HCEC 1CT (cell line): ENCODE data around the gene TSPAN11.
"Not testable (repeated sequence)": the region's sequence is repeated elsewhere in the genome, so short reads cannot be mapped to it uniquely, and the experiment has no call there.

Experiments used
- DNase-seq: peaks from one replicate; pipeline ENCODE4 v3.0.0-alpha.2; 2017

TSPAN11 gene

GRCh38 chr12:30926243-30927221 lies at the start of gene TSPAN11:
TSPAN11 (plus strand) TSS chr12:30926748; CDS start chr12:30953992, 27,244 bp downstream.
- no peak for DNase-seq

GRCh38 chr12:30877105-30877875 lies 49.3 kb upstream of the TSPAN11 start:
- DNase-seq: no peak

GRCh38 chr12:30878024-30878423 lies 48.5 kb upstream of the TSPAN11 start:
- no peak for DNase-seq

- no peak for DNase-seq
These were observed 46.5 kb upstream of the TSPAN11 start for GRCh38 chr12:30880061-30880460.

GRCh38 chr12:30880813-30881212 lies 45.7 kb upstream of the TSPAN11 start:
- DNase-seq: no peak

GRCh38 chr12:30882706-30883105 lies 43.8 kb upstream of the TSPAN11 start:
- peak; percentile 3 for DNase-seq

GRCh38 chr12:30884799-30885198 lies 41.7 kb upstream of the TSPAN11 start:
- DNase-seq: no peak

GRCh38 chr12:30885321-30885720 lies 41.2 kb upstream of the TSPAN11 start:
- no peak for DNase-seq

GRCh38 chr12:30887226-30887625 lies 39.3 kb upstream of the TSPAN11 start:
- no peak for DNase-seq

- DNase-seq: no peak
These were observed 38.3 kb upstream of the TSPAN11 start for GRCh38 chr12:30888241-30888640.

- DNase-seq: not testable (repeated sequence)
These were observed 32.0 kb upstream of the TSPAN11 start for GRCh38 chr12:30894531-30894930.

- DNase-seq: no peak
These were observed 30.1 kb upstream of the TSPAN11 start for GRCh38 chr12:30896461-30896860.

- DNase-seq: no peak
These were observed 27.7 kb upstream of the TSPAN11 start for GRCh38 chr12:30898846-30899245.

GRCh38 chr12:30900351-30900750 lies 26.2 kb upstream of the TSPAN11 start:
- DNase-seq: no peak

GRCh38 chr12:30902001-30902400 lies 24.5 kb upstream of the TSPAN11 start:
- no peak for DNase-seq

GRCh38 chr12:30902596-30902995 lies 24.0 kb upstream of the TSPAN11 start:
- DNase-seq: no peak

GRCh38 chr12:30905463-30906009 lies 21.0 kb upstream of the TSPAN11 start:
- DNase-seq: no peak

- DNase-seq: no peak
These were observed 18.3 kb upstream of the TSPAN11 start for GRCh38 chr12:30908076-30908721.

GRCh38 chr12:30908722-30909348 lies 17.7 kb upstream of the TSPAN11 start:
- peak; percentile 54 for DNase-seq

GRCh38 chr12:30909349-30910037 lies 17.1 kb upstream of the TSPAN11 start:
- DNase-seq: peak; percentile 11

- no peak for DNase-seq
These were observed 16.6 kb upstream of the TSPAN11 start for GRCh38 chr12:30910038-30910350.

GRCh38 chr12:30911207-30911606 lies 15.3 kb upstream of the TSPAN11 start:
- no peak for DNase-seq
